ENCODE results near the gene NAGPA.

The NAGPA gene

GRCh38 chr16:5027575-5028235, 6.0 kb downstream of the NAGPA start:
- no peak for DNase-seq (ENCODE audit: low read depth)

DNA sequence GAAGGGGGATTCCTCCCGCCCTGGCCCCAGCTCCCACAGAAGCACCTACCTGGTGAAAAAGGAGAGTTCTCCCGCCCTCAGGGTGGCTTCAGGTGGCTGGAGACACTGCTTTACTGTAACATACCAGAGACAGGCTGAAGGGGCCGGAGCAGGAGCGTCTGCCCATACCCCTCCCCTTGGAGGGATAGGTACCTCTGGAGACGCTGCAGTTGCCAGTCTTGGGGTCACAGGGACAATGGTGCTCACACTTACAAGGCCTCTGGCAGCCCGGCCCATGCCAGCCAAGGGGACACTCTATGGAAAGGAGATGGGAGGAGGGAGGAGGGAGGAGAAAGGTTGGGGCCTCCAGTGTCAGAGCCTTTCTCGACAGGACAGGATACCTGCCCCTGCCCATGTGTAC, 6.6 kb downstream of the NAGPA start:
- DNase-seq (ENCODE audit: low read depth), result no peak

GRCh38 chr16:5026664-5027063, 7.1 kb downstream of the NAGPA start:
- DNase-seq (ENCODE audit: low read depth), result no peak

DNA sequence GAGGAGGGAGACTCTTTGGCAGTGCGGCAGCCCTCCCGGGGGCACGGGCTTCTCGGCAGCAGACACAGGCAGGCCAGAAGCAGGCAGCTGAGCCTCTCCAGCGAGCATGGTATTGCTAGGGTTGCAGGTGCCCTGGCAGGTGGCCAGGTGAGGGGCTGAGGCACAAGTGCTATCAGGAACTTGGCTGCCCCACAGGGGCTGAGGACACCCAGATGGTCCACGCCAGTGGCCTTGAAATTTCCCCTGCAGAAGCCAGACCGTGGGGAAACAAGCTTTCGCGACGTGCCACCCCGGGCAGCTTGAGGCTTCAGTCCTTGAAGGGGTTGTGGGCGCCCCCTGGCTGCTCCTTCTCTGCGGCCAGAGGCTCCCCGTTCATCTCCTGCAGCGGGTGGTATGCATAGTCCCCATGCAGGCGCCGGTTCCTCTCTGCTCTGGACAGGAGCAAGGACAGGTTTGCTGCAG, 8.5 kb downstream of the NAGPA start:
- no peak for DNase-seq (ENCODE audit: low read depth)

- DNase-seq (ENCODE audit: low read depth), result no peak
Observed at GRCh38 chr16:5024632-5025031, 9.1 kb downstream of the NAGPA start.

DNA sequence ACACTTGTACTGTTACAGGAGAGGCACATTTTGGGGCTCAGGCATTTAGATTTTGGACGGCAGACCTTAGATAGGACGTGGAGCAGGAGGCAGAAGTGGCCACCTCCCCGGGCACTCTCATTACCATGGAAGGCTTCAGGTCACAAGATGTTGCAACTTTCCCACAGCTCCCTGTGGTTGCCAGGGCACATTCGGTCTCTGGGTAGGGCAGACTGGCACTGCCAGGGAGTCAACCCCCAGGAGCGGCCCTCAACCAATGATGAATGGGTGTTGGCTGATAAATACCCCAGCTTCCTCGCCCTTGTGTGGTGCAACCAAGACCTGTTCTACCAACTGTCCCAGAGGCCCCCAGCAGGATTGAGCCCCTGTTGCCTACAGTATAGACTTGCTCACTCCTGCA, 11.2 kb downstream of the NAGPA start:
- no peak for DNase-seq (ENCODE audit: low read depth)

DNA sequence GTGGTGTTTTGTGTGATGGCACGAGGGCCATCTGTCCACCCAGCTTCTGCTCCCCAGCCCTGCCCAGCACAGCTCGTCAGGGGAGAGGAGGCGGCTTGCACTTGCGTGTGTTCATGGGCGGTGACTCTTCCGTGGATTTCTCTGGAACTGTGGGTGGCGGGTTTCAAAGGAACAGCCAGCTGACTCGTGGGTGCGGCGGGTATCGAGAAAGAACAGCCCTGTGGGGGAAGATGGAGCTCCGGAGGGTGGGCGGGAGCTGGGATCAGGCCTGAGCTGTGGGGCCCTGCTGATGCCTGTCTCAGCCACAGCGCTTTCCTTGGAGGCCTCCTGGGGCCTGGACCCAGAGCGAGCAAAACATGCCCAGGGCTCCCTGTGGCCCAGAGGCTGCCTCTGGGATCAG, 13.2 kb downstream of the NAGPA start:
- no peak for DNase-seq (ENCODE audit: low read depth)

DNA sequence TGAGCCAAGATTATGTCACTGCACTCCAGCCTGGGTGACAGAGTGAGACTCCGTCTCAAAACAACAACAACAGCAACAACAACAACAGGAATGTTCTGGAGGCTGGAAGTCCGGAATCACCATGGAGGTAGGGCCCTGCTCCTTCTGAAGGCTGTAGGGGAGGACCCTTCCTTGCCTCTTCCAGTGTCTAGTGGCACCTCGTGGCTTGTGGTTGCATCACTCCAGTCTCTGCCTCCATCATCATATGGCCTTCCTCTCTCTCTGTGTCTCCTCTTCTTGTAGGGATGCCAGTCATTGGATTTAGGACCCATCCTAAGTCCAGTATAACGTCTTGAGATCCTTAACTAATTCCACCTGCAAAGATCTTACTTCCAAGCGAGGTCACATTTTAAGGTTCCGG, 14.0 kb downstream of the NAGPA start:
- no peak for DNase-seq (ENCODE audit: low read depth)

GRCh38 chr16:5018793-5019192, 14.9 kb downstream of the NAGPA start:
- DNase-seq (ENCODE audit: low read depth), result no peak

- no peak for DNase-seq (ENCODE audit: low read depth)
Observed at GRCh38 chr16:5017678-5017969, 16.1 kb downstream of the NAGPA start.

DNA sequence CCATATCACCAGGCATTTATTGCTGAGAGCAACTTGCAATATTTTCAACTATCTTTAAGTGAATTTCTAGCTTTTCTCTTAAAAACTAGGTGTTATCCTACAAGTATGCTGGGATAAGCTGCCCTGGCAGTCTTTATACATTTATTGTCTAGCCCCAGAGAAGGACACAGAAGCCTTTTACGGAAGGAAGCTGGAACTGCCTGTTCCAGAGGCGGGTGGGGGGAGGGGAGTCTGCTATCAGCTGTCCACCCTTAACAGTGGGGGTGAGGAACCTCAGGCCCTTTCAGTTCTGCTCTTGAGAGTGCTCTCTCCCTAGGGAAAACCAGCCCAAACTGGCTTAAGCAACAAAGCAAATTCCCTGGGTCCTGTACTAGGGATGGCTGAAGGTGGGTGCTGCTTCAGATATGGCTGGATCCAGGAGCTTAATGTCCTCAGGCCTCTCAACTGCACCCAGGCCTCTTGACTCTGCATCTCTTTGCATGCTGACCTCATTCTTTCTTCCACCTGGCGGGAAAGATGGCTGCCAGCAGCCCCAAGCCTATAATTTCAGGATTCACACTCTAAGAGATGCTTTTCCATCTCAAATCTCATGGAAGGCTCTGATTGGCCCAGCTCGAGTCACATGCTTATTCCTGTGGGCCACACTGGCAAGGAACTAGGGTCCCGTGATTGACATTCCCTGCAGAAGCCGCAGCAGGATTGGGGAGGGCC, 16.6 kb downstream of the NAGPA start:
- DNase-seq (ENCODE audit: low read depth), result no peak

GRCh38 chr16:5015887-5016286, 17.8 kb downstream of the NAGPA start:
- DNase-seq (ENCODE audit: low read depth), result no peak

- DNase-seq (ENCODE audit: low read depth), result no peak
Observed at GRCh38 chr16:5015351-5015750, 18.4 kb downstream of the NAGPA start.

GRCh38 chr16:5012887-5013286, 20.8 kb downstream of the NAGPA start:
- no peak for DNase-seq (ENCODE audit: low read depth)

GRCh38 chr16:5011637-5012036, 22.1 kb downstream of the NAGPA start:
- no peak for DNase-seq (ENCODE audit: low read depth)

- DNase-seq (ENCODE audit: low read depth), result no peak
Observed at GRCh38 chr16:5010576-5011329, 23.0 kb downstream of the NAGPA start.

- no peak for DNase-seq (ENCODE audit: low read depth)
Observed at GRCh38 chr16:5008311-5008731, 25.4 kb downstream of the NAGPA start.

DNA sequence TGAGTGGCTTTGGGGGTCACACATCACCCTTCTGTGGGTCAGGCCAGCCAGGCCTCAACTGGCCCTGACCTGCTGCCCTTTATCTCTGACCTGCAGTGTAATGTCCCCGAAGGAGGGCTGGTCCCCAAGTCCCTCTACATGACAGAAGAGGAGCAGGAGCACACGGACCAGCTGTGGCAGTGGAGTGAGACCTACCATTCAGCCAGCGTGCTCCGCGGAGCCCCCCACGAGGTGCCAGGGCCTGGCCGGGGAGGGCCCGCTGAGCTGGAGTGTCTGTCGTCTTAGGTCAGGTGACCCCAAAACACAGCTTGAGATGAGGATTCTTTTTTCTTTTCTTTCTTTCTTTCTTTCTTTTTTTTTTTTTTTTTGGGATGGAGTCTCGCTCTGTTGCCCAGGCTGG, 26.5 kb downstream of the NAGPA start:
- no peak for DNase-seq (ENCODE audit: low read depth)

DNA sequence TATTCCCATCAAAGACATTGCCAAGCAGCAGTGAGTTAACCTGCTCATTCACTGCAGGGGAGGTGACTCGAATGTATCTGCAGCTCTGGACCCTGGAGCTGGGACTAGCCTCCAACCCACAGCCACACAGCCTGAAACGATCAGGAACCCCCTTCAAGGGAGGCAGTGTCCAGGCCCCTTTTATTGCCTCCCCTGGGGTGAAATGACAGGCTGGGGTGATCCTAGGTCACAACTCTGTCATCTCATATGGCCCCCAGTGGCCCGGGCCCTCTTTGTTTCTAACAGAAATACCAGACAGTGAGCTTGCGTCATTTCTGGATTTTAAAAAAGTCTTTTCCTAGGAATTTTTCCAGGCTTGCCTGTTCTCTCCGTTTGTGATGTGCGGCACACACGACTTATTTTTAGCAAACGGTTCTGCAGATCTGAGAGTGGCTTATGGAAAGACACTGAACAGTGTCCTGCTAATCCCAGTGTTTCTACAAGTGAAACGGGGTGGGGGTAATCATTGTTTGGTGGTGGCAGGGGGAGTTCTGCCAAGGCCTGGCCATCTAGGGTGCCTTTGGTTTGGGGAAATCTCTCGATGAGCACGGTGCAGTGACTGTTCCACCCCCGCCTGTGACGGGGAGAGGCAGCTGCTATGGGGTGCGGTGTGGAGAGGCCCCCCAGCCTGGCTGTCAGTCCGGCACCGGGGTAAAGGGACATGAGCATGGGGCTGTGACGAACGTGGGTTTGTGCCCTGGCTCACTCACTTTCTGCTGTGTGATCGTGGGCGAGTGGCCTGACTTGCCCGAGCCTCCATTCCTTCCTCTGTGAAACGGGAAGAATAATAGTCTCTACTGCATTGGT, 27.2 kb downstream of the NAGPA start:
- no peak for DNase-seq (ENCODE audit: low read depth)

DNA sequence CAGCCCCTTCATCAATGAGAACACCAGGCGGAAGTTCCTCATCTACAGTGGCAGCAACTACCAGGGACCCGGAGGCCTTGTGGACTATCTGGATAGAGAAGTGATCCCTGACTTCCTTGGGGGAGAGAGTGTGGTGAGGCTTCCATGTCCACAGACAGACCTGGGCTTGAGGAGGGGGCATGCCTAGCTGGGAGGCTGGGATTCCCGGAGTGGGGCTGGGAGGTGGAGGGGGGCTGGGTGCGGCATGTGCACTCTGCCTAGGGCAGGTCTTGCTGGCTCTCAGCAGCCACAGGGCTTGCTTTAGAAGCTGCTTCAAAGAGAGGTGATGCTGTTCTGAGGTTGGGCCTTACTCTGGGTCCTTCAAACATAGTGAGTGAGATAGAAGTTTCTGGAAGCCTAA, 27.8 kb downstream of the NAGPA start:
- DNase-seq (ENCODE audit: low read depth), result no peak

DNA sequence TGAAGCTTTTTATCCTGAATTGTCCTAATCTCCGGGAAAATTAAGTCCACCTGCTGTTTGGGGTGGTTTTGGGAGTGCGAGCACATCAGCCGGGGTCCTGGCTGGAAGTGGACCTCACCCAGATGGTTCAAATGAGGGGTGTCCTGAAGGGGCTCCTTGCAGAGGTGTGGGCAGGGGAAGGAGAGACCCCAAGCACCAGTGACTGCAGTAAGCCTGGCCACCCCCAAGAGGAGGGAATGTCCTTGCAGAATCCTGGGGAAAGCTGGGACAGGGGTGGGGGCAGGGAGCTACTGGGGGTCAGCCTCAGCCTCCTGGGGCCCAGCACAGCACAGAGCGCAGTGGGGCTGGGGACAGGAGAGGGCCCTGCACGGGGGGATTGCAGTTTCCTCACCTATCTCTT, 29.4 kb downstream of the NAGPA start:
- DNase-seq (ENCODE audit: low read depth), result no peak

DNA sequence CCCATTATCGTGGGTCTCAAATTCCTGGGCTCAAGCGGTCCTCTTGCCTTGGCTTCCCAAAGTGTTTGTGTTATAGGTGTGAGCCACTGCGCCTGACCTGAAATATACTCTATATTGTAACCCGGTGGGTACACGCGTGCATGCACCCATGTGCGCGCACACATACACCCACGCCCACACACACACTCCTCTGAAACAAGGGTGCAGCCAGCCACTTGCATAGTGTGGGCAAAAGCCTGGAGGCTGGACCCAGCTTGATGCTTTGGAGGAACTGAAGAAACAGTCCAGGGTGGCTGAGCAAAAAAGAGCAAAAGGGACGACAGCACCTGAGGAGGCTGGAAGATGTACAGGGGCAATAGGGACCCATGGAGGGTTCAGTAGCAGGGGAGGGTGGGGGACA, 29.9 kb downstream of the NAGPA start:
- no peak for DNase-seq (ENCODE audit: low read depth)

Measured in stimulated activated CD8-positive, alpha-beta memory T cell treated with anti-CD3 and anti-CD28 coated beads, Interleukin-15, amount 100 ng/mL, for 1 hour (primary cell).